Right atrium auricular region (tissue), 2 donors: ENCODE results near the gene RERE. TPM values are rescaled to one million over a fixed set of nuclear protein-coding genes. Genes with fewer than 3 reads are reported as not detected.
A peak's percentile ranks its signal among the peaks of the same experiment; 100 is the strongest.

Experiments
- DNase-seq: peaks from one replicate; pipeline ENCODE4 v3.0.0-alpha.2; 2019; ENCODE audit warnings: low spot score
- H3K27ac ChIP-seq, 2 donors: fragments of 200-600 bp; sonication (generic); 1 replicate in 1 of 2; 2 replicates in 1 of 2; pipeline ENCODE4 v1.5.1; 2016 to 2019
- H3K27me3 ChIP-seq, 2 donors: fragments of 200-600 bp; sonication (generic); one replicate each; pipeline versions ENCODE4 v1.5.1 to v1.6.0; 2017 to 2019
- H3K36me3 ChIP-seq: fragments of 200-600 bp; sonication (generic); one replicate; pipeline ENCODE4 v1.5.1; 2016
- H3K4me1 ChIP-seq, 2 donors: fragments of 200-600 bp; sonication (generic); one replicate each; pipeline versions ENCODE4 v1.5.1 to v1.6.0; 2017 to 2019
- H3K4me3 ChIP-seq, 2 donors: fragments of 200-600 bp; sonication (generic); 1 replicate in 1 of 2; 2 replicates in 1 of 2; pipeline ENCODE4 v1.5.1; 2017 to 2019; ENCODE audit warnings: mild to moderate bottlenecking in 1 of 2, moderate library complexity in 1 of 2
- H3K9me3 ChIP-seq, 2 donors: fragments of 200-600 bp; sonication (generic); one replicate each; pipeline ENCODE4 v1.5.1; 2019
- CTCF ChIP-seq, 2 donors: fragments of 200-600 bp; sonication (generic); IDR thresholded peaks; one replicate each; pipeline ENCODE4 v1.5.1; 2019; ENCODE audit warnings: antibody characterized with exemption in 2 of 2
- total RNA-seq, 2 donors: library from RNA; depleted of rRNA; stranded (reverse); fragments of >200 nt; gene quantifications; one replicate each; pipeline ENCODE4 v1.1.0, GENCODE V29; 2016

RERE gene
- total RNA-seq, 2 donors from 2014 or later: 99.8 to 125 TPM

- Histone ChIP-seq H3K4me3 (peak overlapping the region; percentile 69 to 77), H3K36me3 (no peaks in the 10 kb centered on the region), H3K27me3 (no peaks in the 10 kb centered on the region), H3K9me3 (no peaks in the 10 kb centered on the region), H3K4me1 (peaks cover 0 to 58% of the 10 kb centered on the region in 2 donors), H3K27ac (peak overlapping the region; percentile 88 to 94)
- DNase-seq: peak; percentile 86
- peak in 1 of 2 donors; percentile 39 for TF ChIP-seq CTCF (IDR thresholded peaks at IDR 0.05)
Observed at GRCh38 chr1:8702850-8703810, 114.3 kb downstream of the RERE start.

- DNase-seq: no peak
- Histone ChIP-seq H3K27ac (peak overlapping the region; percentile 88 to 94), H3K9me3 (no peaks in the 10 kb centered on the region), H3K27me3 (no peaks in the 10 kb centered on the region), H3K4me3 (peak overlapping the region; percentile 69 to 77), H3K4me1 (peaks cover 0 to 54% of the 10 kb centered on the region in 2 donors), H3K36me3 (no peaks in the 10 kb centered on the region)
- TF ChIP-seq CTCF (IDR thresholded peaks at IDR 0.05): no peak
Observed at GRCh38 chr1:8702472-8702849, 115.0 kb downstream of the RERE start.

GRCh38 chr1:8701794-8702471 is 115.5 kb downstream of the RERE start:
- peaks cover 0 to 49% of the 10 kb centered on the region in 2 donors for H3K4me1 ChIP-seq
- no peaks in the 10 kb centered on the region for H3K9me3 ChIP-seq
- H3K4me3 ChIP-seq: peak overlapping the region; percentile 69 to 77
- no peaks in the 10 kb centered on the region for H3K36me3 ChIP-seq
- DNase-seq: no peak
- peak overlapping the region; percentile 88 to 94 for H3K27ac ChIP-seq
- no peaks in the 10 kb centered on the region for H3K27me3 ChIP-seq
- no peak for TF ChIP-seq CTCF (IDR thresholded peaks at IDR 0.05)

- H3K4me1 ChIP-seq: peaks cover 0 to 41% of the 10 kb centered on the region in 2 donors
- no peak overlapping the region for H3K27ac ChIP-seq
- DNase-seq: no peak
- TF ChIP-seq CTCF (IDR thresholded peaks at IDR 0.05): no peak
- no peaks in the 10 kb centered on the region for H3K36me3 ChIP-seq
- no peak overlapping the region for H3K4me3 ChIP-seq
- H3K27me3 ChIP-seq: no peaks in the 10 kb centered on the region
- no peaks in the 10 kb centered on the region for H3K9me3 ChIP-seq
Observed at GRCh38 chr1:8699679-8700078, 117.8 kb downstream of the RERE start.

GRCh38 chr1:8698937-8699447 is 118.4 kb downstream of the RERE start:
- no peaks in the 10 kb centered on the region for H3K27me3 ChIP-seq
- DNase-seq: no peak
- H3K4me3 ChIP-seq: no peak overlapping the region
- no peaks in the 10 kb centered on the region for H3K9me3 ChIP-seq
- TF ChIP-seq CTCF (IDR thresholded peaks at IDR 0.05): no peak
- H3K27ac ChIP-seq: no peak overlapping the region
- no peaks in the 10 kb centered on the region for H3K36me3 ChIP-seq
- peaks cover 0 to 34% of the 10 kb centered on the region in 2 donors for H3K4me1 ChIP-seq
